Measurements from ENCODE around the gene FBXO47. TPM values are rescaled to one million over a fixed set of nuclear protein-coding genes. Genes with fewer than 3 reads are reported as not detected.

The FBXO47 gene
- total and polyA plus RNA-seq, 2 of the 13 experiments (the other 11 are each of a cell fraction or from before 2014, with no cell fraction given), result not detected

DNA sequence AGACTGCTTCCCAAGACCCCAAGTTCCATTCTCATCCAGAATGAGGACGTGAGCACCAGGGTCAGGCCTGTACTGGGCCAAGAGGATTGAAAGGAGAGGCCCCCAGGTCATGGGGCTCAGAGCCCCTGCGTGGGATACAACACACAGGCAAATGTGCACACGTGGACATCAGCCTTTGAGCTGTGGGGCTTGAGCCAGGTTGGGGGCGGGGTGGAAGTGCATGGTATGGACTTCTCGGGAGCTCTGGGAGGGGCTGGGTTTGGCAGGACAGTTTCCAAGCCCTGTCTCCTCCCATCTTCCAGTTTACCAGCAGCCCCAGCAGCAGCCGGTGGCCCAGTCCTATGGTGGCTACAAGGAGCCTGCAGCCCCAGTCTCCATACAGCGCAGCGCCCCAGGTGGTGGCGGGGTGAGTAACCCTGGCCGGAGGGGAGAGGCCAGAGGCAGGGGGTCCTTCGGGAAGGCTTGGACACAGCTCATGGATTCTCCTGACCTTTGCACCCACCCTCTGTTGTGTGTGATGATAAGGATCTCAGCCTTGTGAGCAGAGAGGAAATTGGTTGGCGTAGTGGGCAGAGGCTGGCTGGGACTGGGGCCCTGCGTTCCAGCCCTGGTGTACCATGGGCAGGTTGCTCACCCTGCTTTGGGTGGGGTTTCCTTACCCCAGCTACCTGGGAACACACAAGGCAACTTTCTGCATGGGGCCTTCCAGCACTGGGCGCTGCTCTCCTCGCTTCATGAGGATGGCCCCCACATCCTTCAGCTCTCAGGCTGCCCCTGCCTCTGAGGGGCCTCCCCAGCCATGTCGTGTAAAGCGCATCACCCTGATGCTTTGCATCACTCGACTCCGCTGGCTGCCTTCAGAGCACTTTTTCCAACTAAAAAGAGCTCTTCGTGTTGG lies 52.2 kb downstream of the FBXO47 start (continued):
- TF ChIP-seq, protein P1, sequence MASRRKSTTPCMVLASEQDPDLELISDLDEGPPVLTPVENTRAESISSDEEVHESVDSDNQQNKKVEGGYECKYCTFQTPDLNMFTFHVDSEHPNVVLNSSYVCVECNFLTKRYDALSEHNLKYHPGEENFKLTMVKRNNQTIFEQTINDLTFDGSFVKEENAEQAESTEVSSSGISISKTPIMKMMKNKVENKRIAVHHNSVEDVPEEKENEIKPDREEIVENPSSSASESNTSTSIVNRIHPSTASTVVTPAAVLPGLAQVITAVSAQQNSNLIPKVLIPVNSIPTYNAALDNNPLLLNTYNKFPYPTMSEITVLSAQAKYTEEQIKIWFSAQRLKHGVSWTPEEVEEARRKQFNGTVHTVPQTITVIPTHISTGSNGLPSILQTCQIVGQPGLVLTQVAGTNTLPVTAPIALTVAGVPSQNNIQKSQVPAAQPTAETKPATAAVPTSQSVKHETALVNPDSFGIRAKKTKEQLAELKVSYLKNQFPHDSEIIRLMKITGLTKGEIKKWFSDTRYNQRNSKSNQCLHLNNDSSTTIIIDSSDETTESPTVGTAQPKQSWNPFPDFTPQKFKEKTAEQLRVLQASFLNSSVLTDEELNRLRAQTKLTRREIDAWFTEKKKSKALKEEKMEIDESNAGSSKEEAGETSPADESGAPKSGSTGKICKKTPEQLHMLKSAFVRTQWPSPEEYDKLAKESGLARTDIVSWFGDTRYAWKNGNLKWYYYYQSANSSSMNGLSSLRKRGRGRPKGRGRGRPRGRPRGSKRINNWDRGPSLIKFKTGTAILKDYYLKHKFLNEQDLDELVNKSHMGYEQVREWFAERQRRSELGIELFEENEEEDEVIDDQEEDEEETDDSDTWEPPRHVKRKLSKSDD (CRISPR knock-in tag; IDR thresholded peaks at IDR 0.05; ENCODE audit: low read depth), result 0 out of 2 replicates have a peak, but pooled peaks have one; percentile 50
- no peak for TF ChIP-seq NFE2L2 (IDR thresholded peaks at IDR 0.05; ENCODE audit: low read length)
- TF ChIP-seq SAFB2 (CRISPR knock-in tag; IDR thresholded peaks at IDR 0.05; ENCODE audit: borderline replicate concordance, low read depth), result no peak; the same call in 1 of the 2 replicates
- TF ChIP-seq, protein P2, sequence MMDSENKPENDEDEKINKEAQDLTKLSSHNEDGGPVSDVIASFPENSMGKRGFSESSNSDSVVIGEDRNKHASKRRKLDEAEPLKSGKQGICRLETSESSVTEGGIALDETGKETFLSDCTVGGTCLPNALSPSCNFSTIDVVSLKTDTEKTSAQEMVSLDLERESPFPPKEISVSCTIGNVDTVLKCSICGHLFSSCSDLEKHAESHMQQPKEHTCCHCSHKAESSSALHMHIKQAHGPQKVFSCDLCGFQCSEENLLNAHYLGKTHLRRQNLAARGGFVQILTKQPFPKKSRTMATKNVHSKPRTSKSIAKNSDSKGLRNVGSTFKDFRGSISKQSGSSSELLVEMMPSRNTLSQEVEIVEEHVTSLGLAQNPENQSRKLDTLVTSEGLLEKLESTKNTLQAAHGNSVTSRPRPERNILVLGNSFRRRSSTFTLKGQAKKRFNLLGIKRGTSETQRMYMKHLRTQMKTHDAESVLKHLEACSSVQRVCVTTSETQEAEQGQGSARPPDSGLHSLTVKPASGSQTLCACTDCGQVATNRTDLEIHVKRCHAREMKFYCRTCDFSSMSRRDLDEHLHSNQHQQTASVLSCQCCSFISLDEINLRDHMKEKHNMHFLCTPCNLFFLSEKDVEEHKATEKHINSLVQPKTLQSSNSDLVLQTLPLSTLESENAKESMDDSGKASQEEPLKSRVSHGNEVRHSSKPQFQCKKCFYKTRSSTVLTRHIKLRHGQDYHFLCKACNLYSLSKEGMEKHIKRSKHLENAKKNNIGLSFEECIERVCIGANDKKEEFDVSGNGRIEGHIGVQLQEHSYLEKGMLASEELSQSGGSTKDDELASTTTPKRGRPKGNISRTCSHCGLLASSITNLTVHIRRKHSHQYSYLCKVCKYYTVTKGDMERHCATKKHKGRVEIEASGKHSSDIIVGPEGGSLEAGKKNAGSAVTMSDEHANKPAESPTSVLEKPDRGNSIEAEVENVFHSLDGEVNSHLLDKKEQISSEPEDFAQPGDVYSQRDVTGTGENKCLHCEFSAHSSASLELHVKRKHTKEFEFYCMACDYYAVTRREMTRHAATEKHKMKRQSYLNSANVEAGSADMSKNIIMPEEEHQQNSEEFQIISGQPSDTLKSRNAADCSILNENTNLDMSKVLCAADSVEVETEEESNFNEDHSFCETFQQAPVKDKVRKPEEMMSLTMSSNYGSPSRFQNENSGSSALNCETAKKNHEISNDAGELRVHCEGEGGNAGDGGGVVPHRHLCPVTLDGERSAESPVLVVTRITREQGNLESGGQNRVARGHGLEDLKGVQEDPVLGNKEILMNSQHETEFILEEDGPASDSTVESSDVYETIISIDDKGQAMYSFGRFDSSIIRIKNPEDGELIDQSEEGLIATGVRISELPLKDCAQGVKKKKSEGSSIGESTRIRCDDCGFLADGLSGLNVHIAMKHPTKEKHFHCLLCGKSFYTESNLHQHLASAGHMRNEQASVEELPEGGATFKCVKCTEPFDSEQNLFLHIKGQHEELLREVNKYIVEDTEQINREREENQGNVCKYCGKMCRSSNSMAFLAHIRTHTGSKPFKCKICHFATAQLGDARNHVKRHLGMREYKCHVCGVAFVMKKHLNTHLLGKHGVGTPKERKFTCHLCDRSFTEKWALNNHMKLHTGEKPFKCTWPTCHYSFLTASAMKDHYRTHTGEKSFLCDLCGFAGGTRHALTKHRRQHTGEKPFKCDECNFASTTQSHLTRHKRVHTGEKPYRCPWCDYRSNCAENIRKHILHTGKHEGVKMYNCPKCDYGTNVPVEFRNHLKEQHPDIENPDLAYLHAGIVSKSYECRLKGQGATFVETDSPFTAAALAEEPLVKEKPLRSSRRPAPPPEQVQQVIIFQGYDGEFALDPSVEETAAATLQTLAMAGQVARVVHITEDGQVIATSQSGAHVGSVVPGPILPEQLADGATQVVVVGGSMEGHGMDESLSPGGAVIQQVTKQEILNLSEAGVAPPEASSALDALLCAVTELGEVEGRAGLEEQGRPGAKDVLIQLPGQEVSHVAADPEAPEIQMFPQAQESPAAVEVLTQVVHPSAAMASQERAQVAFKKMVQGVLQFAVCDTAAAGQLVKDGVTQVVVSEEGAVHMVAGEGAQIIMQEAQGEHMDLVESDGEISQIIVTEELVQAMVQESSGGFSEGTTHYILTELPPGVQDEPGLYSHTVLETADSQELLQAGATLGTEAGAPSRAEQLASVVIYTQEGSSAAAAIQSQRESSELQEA (CRISPR knock-in tag; IDR thresholded peaks at IDR 0.05; ENCODE audit: not compliant biosample characterization), result peak; percentile 89
- TF ChIP-seq, protein P3, sequence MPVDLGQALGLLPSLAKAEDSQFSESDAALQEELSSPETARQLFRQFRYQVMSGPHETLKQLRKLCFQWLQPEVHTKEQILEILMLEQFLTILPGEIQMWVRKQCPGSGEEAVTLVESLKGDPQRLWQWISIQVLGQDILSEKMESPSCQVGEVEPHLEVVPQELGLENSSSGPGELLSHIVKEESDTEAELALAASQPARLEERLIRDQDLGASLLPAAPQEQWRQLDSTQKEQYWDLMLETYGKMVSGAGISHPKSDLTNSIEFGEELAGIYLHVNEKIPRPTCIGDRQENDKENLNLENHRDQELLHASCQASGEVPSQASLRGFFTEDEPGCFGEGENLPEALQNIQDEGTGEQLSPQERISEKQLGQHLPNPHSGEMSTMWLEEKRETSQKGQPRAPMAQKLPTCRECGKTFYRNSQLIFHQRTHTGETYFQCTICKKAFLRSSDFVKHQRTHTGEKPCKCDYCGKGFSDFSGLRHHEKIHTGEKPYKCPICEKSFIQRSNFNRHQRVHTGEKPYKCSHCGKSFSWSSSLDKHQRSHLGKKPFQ (CRISPR knock-in tag; IDR thresholded peaks at IDR 0.05; ENCODE audit: insufficient replicate concordance), result no peak
- TF ChIP-seq TCF7L2 (IDR thresholded peaks at IDR 0.05; ENCODE audit: low read depth, low read length), result no peak
- no peak for TF ChIP-seq ZFP36L2 (CRISPR knock-in tag; IDR thresholded peaks at IDR 0.05)
- no peak for TF ChIP-seq BRCA1 (CRISPR knock-in tag; IDR thresholded peaks at IDR 0.05)
- TF ChIP-seq SATB2 (CRISPR knock-in tag; IDR thresholded peaks at IDR 0.05), result no peak
- no peak for TF ChIP-seq PLRG1 (conservative IDR thresholded peaks at IDR 0.05)
- TF ChIP-seq MIER2 (CRISPR knock-in tag; IDR thresholded peaks at IDR 0.05), result peak; percentile 27; the same call in 1 of the 2 replicates
- no peak for TF ChIP-seq SRF (IDR thresholded peaks at IDR 0.05; ENCODE audit: low read depth, low read length)
- TF ChIP-seq GABPA (IDR thresholded peaks at IDR 0.05; ENCODE audit: low read depth, low read length), result no peak
- 0 out of 2 replicates have a peak, but pooled peaks have one; percentile 17 for TF ChIP-seq GABPA (CRISPR knock-in tag; IDR thresholded peaks at IDR 0.05; ENCODE audit: low read depth)

Measured in HepG2 (cell line).